ENCODE results near the gene TPMT.

GRCh38 chr6:18100296-18100695 lies 54.6 kb downstream of the TPMT start:
- TF ChIP-seq CTCF (IDR thresholded peaks at IDR 0.05 in 8 of 11, conservative IDR thresholded peaks at IDR 0.05 in 3 of 11) (no peak), POLR2A (IDR thresholded peaks at IDR 0.05) (no peak)
